ENCODE data around the gene TRIM24. TPM values are rescaled to one million over a fixed set of nuclear protein-coding genes. Genes with fewer than 3 reads are reported as not detected.
"Not testable (repeated sequence)": the region's sequence is repeated elsewhere in the genome, so short reads cannot be mapped to it uniquely, and the experiment has no call there.

The TRIM24 gene
- 16.6 and 17.3 TPM in 2 replicates for total RNA-seq

DNA sequence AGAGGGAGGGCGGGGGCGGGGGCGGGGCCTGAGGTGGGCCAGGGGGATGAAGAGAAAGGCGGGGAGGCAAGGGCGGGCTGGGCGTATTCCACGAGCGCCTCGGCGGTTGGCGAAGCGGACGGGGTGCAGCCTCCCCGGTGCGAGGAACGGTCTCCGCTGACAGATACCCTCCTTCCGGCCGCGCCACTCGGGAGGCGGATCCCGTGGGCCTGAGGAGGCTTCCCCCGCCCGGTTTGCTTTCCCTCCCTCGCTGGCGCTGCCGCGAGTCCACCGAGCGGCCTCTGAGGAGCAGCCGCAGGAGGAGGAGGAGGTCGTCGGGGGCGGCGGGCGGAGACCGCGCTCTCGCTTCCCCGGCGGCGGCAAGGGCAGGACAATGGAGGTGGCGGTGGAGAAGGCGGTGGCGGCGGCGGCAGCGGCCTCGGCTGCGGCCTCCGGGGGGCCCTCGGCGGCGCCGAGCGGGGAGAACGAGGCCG is at the start of gene TRIM24:
TSS of gene TRIM24 (plus strand) at position 84 of the 473 bp plus-strand sequence. CDS start at position 374, 290 bp downstream.
- H3K4me1 Mint-ChIP-seq, result peaks cover 22% of the 10 kb centered on the region
- intact Hi-C loops (cut with micrococcal nuclease), result loop anchor here (1.0 to 5.0 kb wide), 4 partner anchors 19 to 897 kb away; partner anchors contain the start of gene LUC7L2
- H3K36me3 Mint-ChIP-seq (ENCODE audit: low read depth), result peaks cover 9% of the 10 kb centered on the region
- peak; percentile 98 for DNase-seq
- H3K4me3 Mint-ChIP-seq, result peak within 1 kb of the TSS; percentile 87
- peak within 1 kb of the TSS; percentile 95 for H3K27ac Mint-ChIP-seq
- no peaks in the 10 kb centered on the region for H3K9me3 Mint-ChIP-seq
- peaks cover 2% of the 10 kb centered on the region for H3K27me3 Mint-ChIP-seq

DNA sequence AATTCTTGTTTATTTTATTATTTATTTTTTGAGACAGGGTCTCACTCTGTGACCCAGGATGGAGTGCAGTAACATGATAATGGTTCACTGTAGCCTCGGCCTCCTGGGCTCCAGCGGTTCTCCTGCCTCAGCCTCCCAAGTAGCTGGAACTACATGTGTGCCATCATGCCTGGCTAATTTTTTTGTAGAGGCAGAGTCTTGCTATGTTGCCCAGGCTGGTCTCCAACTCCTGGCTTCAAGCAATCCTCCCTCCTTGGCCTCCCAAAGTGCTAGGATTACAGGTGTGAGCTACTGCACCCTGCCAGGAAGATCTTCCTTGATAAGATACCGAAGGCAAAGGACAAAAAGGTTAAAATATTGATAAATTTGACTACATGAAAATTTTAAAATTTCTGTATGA is 48.0 kb upstream of the TRIM24 start:
- H3K4me1 Mint-ChIP-seq; H3K27me3 Mint-ChIP-seq; H3K9me3 Mint-ChIP-seq; H3K4me3 Mint-ChIP-seq; DNase-seq; intact Hi-C loops (cut with micrococcal nuclease); H3K36me3 Mint-ChIP-seq (ENCODE audit: low read depth); H3K27ac Mint-ChIP-seq: not testable (repeated sequence)

- DNase-seq; H3K4me1 Mint-ChIP-seq; H3K9me3 Mint-ChIP-seq; H3K4me3 Mint-ChIP-seq; H3K36me3 Mint-ChIP-seq (ENCODE audit: low read depth); intact Hi-C loops (cut with micrococcal nuclease); H3K27me3 Mint-ChIP-seq; H3K27ac Mint-ChIP-seq: not testable (repeated sequence)
Measured at GRCh38 chr7:138412921-138413320, 47.1 kb upstream of the TRIM24 start.

DNA sequence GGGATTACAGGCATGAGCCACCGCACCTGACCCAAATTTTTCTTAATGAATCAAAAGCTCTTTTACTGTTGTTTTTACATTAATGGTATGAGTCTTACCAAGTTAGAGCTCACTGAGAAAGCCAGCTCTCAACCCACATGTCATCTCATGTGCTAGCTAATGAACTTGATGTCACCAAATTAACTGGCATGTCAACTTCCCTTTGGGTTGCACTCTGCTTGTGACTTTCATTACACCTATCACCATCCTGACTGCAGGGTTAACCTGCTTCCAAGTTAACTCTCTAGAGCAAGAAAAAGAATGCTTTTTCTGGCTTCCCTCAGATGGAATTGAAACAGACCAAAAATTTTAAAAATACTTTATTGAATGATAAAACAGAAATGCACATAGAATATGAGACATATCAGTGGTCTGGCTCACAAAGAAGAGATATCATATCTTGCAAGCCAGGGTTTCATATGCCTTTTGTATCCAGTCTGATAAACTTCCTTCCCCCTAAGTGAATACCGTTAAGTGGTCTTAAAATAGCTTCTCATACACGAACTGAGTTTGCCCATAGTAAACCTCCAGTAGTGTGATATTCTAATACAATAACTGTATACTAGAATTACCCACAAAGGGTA is 42.9 kb upstream of the TRIM24 start:
- H3K4me1 Mint-ChIP-seq, result no peaks in the 10 kb centered on the region
- no peaks in the 10 kb centered on the region for H3K36me3 Mint-ChIP-seq (ENCODE audit: low read depth)
- intact Hi-C loops (cut with micrococcal nuclease), result no loop called here
- H3K27me3 Mint-ChIP-seq, result no peaks in the 10 kb centered on the region
- no peak overlapping the region for H3K4me3 Mint-ChIP-seq
- no peak overlapping the region for H3K27ac Mint-ChIP-seq
- peaks cover 10% of the 10 kb centered on the region for H3K9me3 Mint-ChIP-seq
- no peak for DNase-seq

GRCh38 chr7:138417764-138418163 is 42.3 kb upstream of the TRIM24 start:
- intact Hi-C loops (cut with micrococcal nuclease), result no loop called here

DNA sequence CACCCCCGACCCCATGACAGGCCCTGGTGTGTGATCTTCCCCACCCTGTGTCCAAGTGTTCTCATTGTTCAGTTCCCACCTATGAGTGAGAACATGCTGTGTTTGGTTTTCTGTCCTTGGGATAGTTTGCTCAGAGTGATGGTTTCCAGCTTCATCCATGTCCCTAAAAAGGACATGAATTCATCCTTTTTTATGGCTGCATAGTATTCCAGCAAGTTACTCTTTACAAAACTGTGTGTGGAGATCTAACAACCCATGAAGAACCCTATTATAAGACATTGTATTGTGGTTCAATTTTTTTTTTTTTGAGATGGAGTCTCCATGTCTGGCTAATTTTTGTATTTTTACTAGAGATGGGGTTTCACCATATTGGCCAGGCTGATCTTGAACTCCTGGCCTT is 41.7 kb upstream of the TRIM24 start:
- H3K4me3 Mint-ChIP-seq; H3K36me3 Mint-ChIP-seq (ENCODE audit: low read depth); H3K27ac Mint-ChIP-seq; H3K27me3 Mint-ChIP-seq; intact Hi-C loops (cut with micrococcal nuclease); DNase-seq; H3K4me1 Mint-ChIP-seq: not testable (repeated sequence)
- peaks cover 10% of the 10 kb centered on the region for H3K9me3 Mint-ChIP-seq

More at GRCh38 chr7:138417764-138418163, 42.3 kb upstream of the TRIM24 start:
- Mint-ChIP-seq H3K4me1 (no peaks in the 10 kb centered on the region), H3K9me3 (peaks cover 10% of the 10 kb centered on the region), H3K27me3 (no peaks in the 10 kb centered on the region), H3K4me3 (no peak overlapping the region), H3K36me3 (ENCODE audit: low read depth) (no peaks in the 10 kb centered on the region), H3K27ac (no peak overlapping the region)
- DNase-seq, result no peak

DNA sequence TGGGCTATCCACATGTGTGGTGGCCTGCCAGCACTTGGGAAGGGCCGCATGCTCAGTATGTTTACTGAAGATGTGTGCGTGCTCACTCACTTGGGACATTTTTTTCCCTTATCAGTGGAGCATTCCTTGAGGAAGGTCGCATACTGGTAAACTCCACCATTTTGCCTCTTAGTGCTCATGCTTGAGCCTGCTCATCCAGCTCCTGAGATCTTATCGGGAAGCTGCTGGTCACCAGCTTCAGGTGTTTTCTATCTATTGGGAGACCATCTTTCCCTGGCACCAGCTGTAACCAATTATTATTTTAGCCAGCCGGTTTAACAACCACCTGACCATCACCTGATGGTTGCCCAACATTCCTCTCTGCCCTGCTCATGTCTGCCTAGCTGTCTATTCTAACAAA is 35.0 kb upstream of the TRIM24 start:
- intact Hi-C loops (cut with micrococcal nuclease), result no loop called here
- no peak overlapping the region for H3K4me3 Mint-ChIP-seq
- H3K9me3 Mint-ChIP-seq, result peaks cover 11% of the 10 kb centered on the region
- no peak for DNase-seq
- H3K27ac Mint-ChIP-seq, result no peak overlapping the region
- no peaks in the 10 kb centered on the region for H3K27me3 Mint-ChIP-seq
- H3K4me1 Mint-ChIP-seq, result no peaks in the 10 kb centered on the region
- H3K36me3 Mint-ChIP-seq (ENCODE audit: low read depth), result no peaks in the 10 kb centered on the region

DNA sequence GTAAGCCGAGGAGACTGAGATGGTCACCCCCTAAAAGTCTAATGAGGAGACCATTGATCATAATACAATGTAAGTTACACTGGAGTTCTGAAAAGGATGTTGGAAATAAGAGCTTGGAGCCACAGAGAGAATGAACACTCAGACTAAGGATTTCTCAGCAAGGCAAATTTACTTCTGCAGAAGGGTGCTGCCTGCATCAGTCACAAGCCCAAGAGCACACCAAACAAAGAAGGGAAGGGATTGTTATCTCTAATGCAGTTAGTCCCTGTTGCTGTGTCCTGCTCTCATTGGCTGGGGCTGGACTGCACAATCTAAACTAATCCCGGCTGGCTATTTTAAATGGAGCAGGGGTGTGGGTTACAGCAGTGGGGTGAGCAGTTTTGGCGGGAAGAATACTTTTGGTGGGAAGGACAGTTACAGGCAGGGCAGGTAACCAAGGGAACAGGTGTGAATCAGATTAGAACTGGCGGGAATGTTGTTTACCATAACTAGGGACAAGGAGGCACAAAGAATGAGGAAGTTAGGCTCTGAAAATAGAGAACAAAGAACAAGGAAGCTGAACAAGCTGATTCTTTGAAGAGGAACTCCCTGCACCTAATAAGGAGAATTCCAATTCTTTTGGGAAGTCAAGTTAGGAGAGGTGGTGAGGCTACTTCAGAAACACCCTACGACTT is 30.3 kb upstream of the TRIM24 start:
- Mint-ChIP-seq H3K4me3 (no peak overlapping the region), H3K36me3 (ENCODE audit: low read depth) (no peaks in the 10 kb centered on the region), H3K4me1 (peaks cover 4% of the 10 kb centered on the region), H3K27me3 (no peaks in the 10 kb centered on the region), H3K27ac (no peak overlapping the region), H3K9me3 (peaks cover 14% of the 10 kb centered on the region)
- DNase-seq, result no peak
- intact Hi-C loops (cut with micrococcal nuclease), result no loop called here

DNA sequence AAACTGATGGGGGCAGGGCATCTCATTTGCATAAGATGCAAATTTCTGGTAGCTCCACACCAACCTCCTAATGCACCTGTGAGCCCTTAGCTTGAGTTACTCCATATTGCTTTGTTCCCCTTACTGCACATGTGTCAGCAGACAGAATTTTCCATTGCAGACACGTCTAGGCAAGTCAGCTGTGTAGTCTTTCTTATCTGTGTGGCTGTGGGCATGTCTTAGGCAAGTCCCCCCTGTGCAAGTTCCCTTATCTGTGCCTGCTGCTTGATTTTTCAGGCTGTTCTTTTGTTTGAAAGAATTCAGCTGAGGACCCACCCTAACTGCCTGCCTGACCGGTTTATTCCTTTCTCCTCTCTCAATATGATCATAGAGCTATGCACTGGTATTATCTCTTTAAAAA is 28.5 kb upstream of the TRIM24 start:
- H3K36me3 Mint-ChIP-seq (ENCODE audit: low read depth), result no peaks in the 10 kb centered on the region
- no peaks in the 10 kb centered on the region for H3K27me3 Mint-ChIP-seq
- no peak for DNase-seq
- H3K4me3 Mint-ChIP-seq, result no peak overlapping the region
- intact Hi-C loops (cut with micrococcal nuclease), result no loop called here
- peaks cover 9% of the 10 kb centered on the region for H3K9me3 Mint-ChIP-seq
- H3K27ac Mint-ChIP-seq, result no peak overlapping the region
- peaks cover 4% of the 10 kb centered on the region for H3K4me1 Mint-ChIP-seq

DNA sequence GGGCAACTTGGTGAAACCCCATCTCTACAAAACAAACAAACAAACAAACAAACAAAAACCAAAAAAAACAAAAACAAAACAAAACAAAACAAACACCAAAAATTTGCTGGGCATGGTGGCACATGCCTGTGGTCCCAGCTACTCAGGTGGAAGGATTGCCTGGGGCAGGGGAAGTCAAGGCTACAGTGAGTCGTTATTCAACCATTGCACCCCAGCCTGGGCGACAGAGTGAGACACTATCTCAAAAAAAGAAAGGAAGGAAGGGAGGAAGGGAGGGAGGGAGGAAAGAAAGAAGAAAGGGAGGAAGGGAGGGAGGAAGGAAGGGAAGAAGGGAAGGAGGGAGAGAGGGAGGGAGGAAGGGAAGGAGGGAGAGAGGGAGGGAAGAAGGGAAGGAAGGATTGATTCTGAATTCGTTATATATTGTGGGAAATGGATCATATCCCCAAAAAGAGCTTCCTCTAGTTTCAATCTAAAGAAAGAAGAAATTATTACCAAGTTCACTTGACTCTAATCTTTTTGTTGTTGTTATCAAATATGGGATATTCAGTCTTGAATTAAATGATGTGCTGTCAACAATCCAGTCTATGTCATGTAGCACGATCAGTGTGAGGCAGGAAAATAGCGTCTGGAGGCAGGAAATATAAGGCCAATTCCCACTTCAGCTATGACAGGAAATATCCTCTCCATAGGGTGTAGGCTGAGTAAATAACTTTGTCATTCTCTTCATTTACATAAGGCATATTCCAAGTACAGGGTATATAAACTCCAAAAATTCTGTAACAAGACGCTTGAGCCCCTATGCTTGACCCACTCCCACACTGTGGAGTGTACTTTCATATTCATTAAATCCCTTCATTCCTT is 26.2 kb upstream of the TRIM24 start:
- no peak overlapping the region for H3K4me3 Mint-ChIP-seq
- no peaks in the 10 kb centered on the region for H3K36me3 Mint-ChIP-seq (ENCODE audit: low read depth)
- H3K9me3 Mint-ChIP-seq, result peaks cover 5% of the 10 kb centered on the region
- intact Hi-C loops (cut with micrococcal nuclease), result no loop called here
- no peak for DNase-seq
- no peaks in the 10 kb centered on the region for H3K27me3 Mint-ChIP-seq
- H3K27ac Mint-ChIP-seq, result no peak overlapping the region
- peaks cover 4% of the 10 kb centered on the region for H3K4me1 Mint-ChIP-seq

- DNase-seq, result no peak
- no peak overlapping the region for H3K27ac Mint-ChIP-seq
- peaks cover 9% of the 10 kb centered on the region for H3K9me3 Mint-ChIP-seq
- H3K27me3 Mint-ChIP-seq, result no peaks in the 10 kb centered on the region
- H3K4me1 Mint-ChIP-seq, result peaks cover 7% of the 10 kb centered on the region
- intact Hi-C loops (cut with micrococcal nuclease), result no loop called here
- H3K4me3 Mint-ChIP-seq, result no peak overlapping the region
- H3K36me3 Mint-ChIP-seq (ENCODE audit: low read depth), result no peaks in the 10 kb centered on the region
Measured at GRCh38 chr7:138434597-138435019, 25.5 kb upstream of the TRIM24 start.

GRCh38 chr7:138435231-138435919 is 24.7 kb upstream of the TRIM24 start:
- Mint-ChIP-seq H3K4me3 (no peak overlapping the region), H3K9me3 (peaks cover 9% of the 10 kb centered on the region), H3K36me3 (ENCODE audit: low read depth) (no peaks in the 10 kb centered on the region), H3K4me1 (peaks cover 7% of the 10 kb centered on the region), H3K27ac (no peak overlapping the region), H3K27me3 (no peaks in the 10 kb centered on the region)
- intact Hi-C loops (cut with micrococcal nuclease), result no loop called here
- no peak for DNase-seq

- DNase-seq, result no peak
- Mint-ChIP-seq H3K27me3 (no peaks in the 10 kb centered on the region), H3K27ac (no peak overlapping the region), H3K9me3 (peaks cover 9% of the 10 kb centered on the region), H3K36me3 (ENCODE audit: low read depth) (no peaks in the 10 kb centered on the region), H3K4me3 (no peak overlapping the region), H3K4me1 (peaks cover 7% of the 10 kb centered on the region)
- intact Hi-C loops (cut with micrococcal nuclease), result no loop called here
Measured at GRCh38 chr7:138436388-138436787, 23.7 kb upstream of the TRIM24 start.
